DOHH2 (cell line): ENCODE measurements around the gene ARL6IP1.

Experiments
- CTCF ChIP-seq: fragments of 200-600 bp; sonication (generic); IDR thresholded peaks from one replicate; pipeline ENCODE4 v1.5.1; 2014; ENCODE audit warnings: antibody characterized with exemption, mild to moderate bottlenecking, low read depth, low read length; ENCODE audit not compliant: poor library complexity, severe bottlenecking
- EZH2phosphoT487 ChIP-seq: fragments of 200-600 bp; sonication (generic); IDR thresholded peaks from 2 replicates; pipeline ENCODE4 v1.6.1; 2017; ENCODE audit warnings: borderline replicate concordance, mild to moderate bottlenecking, antibody characterized with exemption, low read length, moderate library complexity, mixed read lengths

- TF ChIP-seq CTCF (no peak), EZH2phosphoT487 (no peak)
Observed at GRCh38 chr16:18811925-18812324, 10.6 kb upstream of the ARL6IP1 start.
